ENCODE results near the gene DYNLT1. TPM values are rescaled to one million over a fixed set of nuclear protein-coding genes. Genes with fewer than 3 reads are reported as not detected.

The DYNLT1 gene
- total and polyA plus RNA-seq, 2 of the 13 experiments (the other 11 are each of a cell fraction or from before 2014, with no cell fraction given) = 108 to 171 TPM

DNA sequence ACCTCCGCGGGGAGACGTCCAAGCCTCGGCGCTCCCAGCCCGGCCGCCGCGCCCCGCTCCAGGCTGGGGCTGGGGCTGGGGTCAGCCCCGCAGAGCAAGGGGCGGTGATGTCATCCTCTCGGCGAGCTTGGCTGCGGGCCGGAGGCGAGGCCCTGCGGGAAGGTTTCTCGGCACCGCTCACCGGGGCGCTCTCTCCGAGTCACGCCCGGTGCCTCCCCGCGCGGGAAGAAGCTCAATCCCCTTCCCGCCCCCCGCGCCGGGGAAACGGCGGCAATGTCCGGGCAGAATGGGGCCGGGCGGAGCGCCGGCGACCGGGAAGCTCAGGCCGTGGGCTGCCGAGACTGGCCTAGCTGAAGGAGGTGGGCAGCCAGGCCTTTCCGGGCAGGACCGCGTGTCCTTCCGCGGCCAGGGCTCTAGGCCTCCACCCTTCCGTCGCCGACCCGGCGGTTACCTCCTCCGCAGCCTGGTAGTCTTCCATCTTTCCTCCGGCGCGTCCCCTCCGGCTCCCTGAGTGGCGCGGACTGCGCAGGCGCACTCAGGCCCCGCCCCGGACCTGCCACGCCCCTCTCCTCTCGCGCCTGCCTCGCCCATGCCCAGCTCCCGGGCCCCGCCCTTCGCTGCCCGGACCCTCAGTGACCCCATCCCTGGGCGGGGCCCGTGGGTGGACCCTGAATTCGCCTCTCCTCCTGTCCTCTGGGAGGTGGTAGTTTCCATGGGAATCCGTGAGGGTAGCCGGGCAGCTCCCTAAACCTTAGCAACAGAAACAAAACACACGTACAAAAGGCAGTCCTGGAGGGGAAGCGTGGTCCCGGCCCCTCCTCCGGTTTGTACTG, at the start of gene DYNLT1 (continued):
- TF ChIP-seq FOXJ3 (CRISPR knock-in tag; IDR thresholded peaks at IDR 0.05; ENCODE audit: borderline replicate concordance) = no peak
- TF ChIP-seq ZNF367 (CRISPR knock-in tag; IDR thresholded peaks at IDR 0.05; ENCODE audit: borderline replicate concordance) = no peak
- TF ChIP-seq YEATS2 (CRISPR knock-in tag; IDR thresholded peaks at IDR 0.05; ENCODE audit: borderline replicate concordance) = peak; percentile 84; the same call in 1 of the 2 replicates
- TF ChIP-seq ZIK1 (CRISPR knock-in tag; IDR thresholded peaks at IDR 0.05; ENCODE audit: borderline replicate concordance, low read depth) = peak; percentile 87; the same call in 1 of the 2 replicates
- TF ChIP-seq ZNF674 (CRISPR knock-in tag; IDR thresholded peaks at IDR 0.05; ENCODE audit: low read depth) = no peak; the same call in 1 of the 2 replicates
- TF ChIP-seq, protein P1, sequence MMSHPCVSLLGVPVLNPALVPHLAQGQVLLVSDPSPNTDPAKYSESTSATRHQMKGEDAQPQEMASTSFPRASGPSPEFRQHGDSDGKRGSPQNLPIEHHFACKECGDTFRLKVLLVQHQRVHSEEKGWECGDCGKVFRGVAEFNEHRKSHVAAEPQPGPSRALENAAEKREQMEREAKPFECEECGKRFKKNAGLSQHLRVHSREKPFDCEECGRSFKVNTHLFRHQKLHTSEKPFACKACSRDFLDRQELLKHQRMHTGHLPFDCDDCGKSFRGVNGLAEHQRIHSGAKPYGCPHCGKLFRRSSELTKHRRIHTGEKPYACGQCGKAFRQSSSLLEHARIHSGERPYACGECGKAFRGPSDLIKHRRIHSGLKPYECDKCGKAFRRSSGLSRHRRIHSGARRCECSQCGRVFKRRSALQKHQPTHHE (CRISPR knock-in tag; IDR thresholded peaks at IDR 0.05; ENCODE audit: borderline replicate concordance) = peak; percentile 69; the same call in 1 of the 2 replicates
- TF ChIP-seq HIVEP1 (CRISPR knock-in tag; IDR thresholded peaks at IDR 0.05) = peak; percentile 78
- TF ChIP-seq ZNF878 (CRISPR knock-in tag; IDR thresholded peaks at IDR 0.05) = peak; percentile 71; the same call in 1 of the 2 replicates
- no peak for TF ChIP-seq GTF2F1 (IDR thresholded peaks at IDR 0.05; ENCODE audit: low read length)
- TF ChIP-seq ZSCAN20 (CRISPR knock-in tag; IDR thresholded peaks at IDR 0.05; ENCODE audit: borderline replicate concordance) = peak; percentile 93
- peak; percentile 78; the same call in 1 of the 2 replicates for TF ChIP-seq NCOA1 (CRISPR knock-in tag; IDR thresholded peaks at IDR 0.05)
- no peak for TF ChIP-seq TCF7L2 (IDR thresholded peaks at IDR 0.05; ENCODE audit: low read depth, low read length)
- peak; percentile 72 for TF ChIP-seq THAP11 (CRISPR knock-in tag; IDR thresholded peaks at IDR 0.05)
- peak; percentile 61 for TF ChIP-seq ZFP36L1 (CRISPR knock-in tag; IDR thresholded peaks at IDR 0.05)
- 0 out of 2 replicates have a peak, but pooled peaks have one; percentile 56 for TF ChIP-seq MAFG (CRISPR knock-in tag; IDR thresholded peaks at IDR 0.05)
- 0 out of 2 replicates have a peak, but pooled peaks have one; percentile 47 for TF ChIP-seq ZNF234 (CRISPR knock-in tag; conservative IDR thresholded peaks at IDR 0.05)
- TF ChIP-seq, protein P2, sequence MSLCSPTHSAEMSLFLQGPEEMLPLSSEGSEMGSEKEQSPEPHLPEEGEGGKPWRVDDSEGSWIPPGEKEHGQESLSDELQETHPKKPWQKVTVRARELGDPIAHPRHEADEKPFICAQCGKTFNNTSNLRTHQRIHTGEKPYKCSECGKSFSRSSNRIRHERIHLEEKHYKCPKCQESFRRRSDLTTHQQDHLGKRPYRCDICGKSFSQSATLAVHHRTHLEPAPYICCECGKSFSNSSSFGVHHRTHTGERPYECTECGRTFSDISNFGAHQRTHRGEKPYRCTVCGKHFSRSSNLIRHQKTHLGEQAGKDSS (CRISPR knock-in tag; IDR thresholded peaks at IDR 0.05; ENCODE audit: borderline replicate concordance, low read depth) = peak; percentile 20
- peak; percentile 73; the same call in 1 of the 2 replicates for TF ChIP-seq ZNF253 (CRISPR knock-in tag; IDR thresholded peaks at IDR 0.05; ENCODE audit: borderline replicate concordance)
- TF ChIP-seq, protein P3, sequence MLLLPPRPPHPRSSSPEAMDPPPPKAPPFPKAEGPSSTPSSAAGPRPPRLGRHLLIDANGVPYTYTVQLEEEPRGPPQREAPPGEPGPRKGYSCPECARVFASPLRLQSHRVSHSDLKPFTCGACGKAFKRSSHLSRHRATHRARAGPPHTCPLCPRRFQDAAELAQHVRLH (CRISPR knock-in tag; IDR thresholded peaks at IDR 0.05; ENCODE audit: borderline replicate concordance, low read depth) = peak; percentile 79; the same call in 1 of the 2 replicates
- TF ChIP-seq ZBTB21 (CRISPR knock-in tag; IDR thresholded peaks at IDR 0.05) = no peak
- no peak for TF ChIP-seq ZNF251 (CRISPR knock-in tag; IDR thresholded peaks at IDR 0.05)
- TF ChIP-seq, protein P4, sequence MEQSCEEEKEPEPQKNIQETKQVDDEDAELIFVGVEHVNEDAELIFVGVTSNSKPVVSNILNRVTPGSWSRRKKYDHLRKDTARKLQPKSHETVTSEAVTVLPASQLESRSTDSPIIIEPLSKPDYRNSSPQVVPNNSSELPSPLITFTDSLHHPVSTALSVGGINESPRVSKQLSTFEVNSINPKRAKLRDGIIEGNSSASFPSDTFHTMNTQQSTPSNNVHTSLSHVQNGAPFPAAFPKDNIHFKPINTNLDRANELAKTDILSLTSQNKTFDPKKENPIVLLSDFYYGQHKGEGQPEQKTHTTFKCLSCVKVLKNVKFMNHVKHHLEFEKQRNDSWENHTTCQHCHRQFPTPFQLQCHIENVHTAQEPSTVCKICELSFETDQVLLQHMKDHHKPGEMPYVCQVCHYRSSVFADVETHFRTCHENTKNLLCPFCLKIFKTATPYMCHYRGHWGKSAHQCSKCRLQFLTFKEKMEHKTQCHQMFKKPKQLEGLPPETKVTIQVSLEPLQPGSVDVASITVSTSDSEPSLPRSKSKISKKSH (CRISPR knock-in tag; IDR thresholded peaks at IDR 0.05; ENCODE audit: borderline replicate concordance) = peak; percentile 95; the same call in 1 of the 2 replicates
- no peak for TF ChIP-seq ZNF382 (CRISPR knock-in tag; IDR thresholded peaks at IDR 0.05; ENCODE audit: borderline replicate concordance)
- TF ChIP-seq TARDBP (CRISPR knock-in tag; IDR thresholded peaks at IDR 0.05) = peak; percentile 54; the same call in 1 of the 2 replicates
- TF ChIP-seq SRSF9 (IDR thresholded peaks at IDR 0.05; ENCODE audit: borderline replicate concordance, insufficient read depth, low read depth, low read length, poor library complexity, severe bottlenecking) = no peak
- peak; percentile 81; the same call in 1 of the 2 replicates for TF ChIP-seq ZNF343 (CRISPR knock-in tag; IDR thresholded peaks at IDR 0.05)
